ENCODE measurements around the gene CACYBP. TPM values are rescaled to one million over a fixed set of nuclear protein-coding genes. Genes with fewer than 3 reads are reported as not detected.

Gene CACYBP
- total RNA-seq, 2 experiments from 2014 or later, result 394 to 452 TPM

Other genes starting within 250 kb of the CACYBP start
- gene MRPS14, start 23.5 kb downstream of the CACYBP start, total RNA-seq, result 10 to 100 TPM; 38.7 to 43.7 TPM
- gene TNN, start 67.9 kb downstream of the CACYBP start, total RNA-seq, result under 1 TPM in 1 of 2 experiments, not detected in 1; 0.05 TPM
- 10 to 100 TPM; 25.4 to 26.1 TPM for gene KIAA0040, start 192.8 kb downstream of the CACYBP start, total RNA-seq

Data from activated CD4-positive, alpha-beta T cell treated with anti-CD3 and anti-CD28 coated beads for 36 hours (primary cell).